ENCODE data around the gene APOA5. TPM values are rescaled to one million over a fixed set of nuclear protein-coding genes. Genes with fewer than 3 reads are reported as not detected.

Gene APOA5
- total and polyA plus RNA-seq, 2 of the 13 experiments (the other 11 are each of a cell fraction or from before 2014, with no cell fraction given) = 44.0 to 49.1 TPM

DNA sequence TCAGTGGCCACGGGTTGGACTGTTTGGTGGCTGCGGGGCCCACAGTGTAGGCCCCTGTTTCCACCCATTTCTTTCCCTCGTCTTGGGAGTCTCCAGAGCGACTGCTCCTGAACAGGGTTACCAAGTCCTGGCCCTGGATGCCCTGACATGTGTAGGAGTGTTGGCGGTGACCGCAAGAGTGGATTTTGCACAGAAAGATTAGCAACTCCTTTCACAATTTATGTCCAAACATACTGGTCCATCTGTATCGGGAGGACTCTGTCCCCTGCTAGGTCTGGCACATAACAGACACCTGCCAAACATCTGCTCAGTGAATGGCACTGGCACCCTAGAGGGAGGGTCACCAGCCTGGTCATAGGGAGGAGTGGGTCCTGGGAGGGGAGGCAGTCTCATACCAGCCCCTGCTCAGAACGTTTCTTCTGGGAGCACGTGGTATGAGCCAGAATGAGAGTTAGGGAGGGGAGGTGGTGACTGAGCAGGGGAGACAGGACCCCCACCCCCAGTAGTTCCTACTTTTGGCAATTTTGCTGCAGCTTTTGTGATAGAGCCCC, 49.1 kb upstream of the APOA5 start (continued):
- TF ChIP-seq, protein P1, sequence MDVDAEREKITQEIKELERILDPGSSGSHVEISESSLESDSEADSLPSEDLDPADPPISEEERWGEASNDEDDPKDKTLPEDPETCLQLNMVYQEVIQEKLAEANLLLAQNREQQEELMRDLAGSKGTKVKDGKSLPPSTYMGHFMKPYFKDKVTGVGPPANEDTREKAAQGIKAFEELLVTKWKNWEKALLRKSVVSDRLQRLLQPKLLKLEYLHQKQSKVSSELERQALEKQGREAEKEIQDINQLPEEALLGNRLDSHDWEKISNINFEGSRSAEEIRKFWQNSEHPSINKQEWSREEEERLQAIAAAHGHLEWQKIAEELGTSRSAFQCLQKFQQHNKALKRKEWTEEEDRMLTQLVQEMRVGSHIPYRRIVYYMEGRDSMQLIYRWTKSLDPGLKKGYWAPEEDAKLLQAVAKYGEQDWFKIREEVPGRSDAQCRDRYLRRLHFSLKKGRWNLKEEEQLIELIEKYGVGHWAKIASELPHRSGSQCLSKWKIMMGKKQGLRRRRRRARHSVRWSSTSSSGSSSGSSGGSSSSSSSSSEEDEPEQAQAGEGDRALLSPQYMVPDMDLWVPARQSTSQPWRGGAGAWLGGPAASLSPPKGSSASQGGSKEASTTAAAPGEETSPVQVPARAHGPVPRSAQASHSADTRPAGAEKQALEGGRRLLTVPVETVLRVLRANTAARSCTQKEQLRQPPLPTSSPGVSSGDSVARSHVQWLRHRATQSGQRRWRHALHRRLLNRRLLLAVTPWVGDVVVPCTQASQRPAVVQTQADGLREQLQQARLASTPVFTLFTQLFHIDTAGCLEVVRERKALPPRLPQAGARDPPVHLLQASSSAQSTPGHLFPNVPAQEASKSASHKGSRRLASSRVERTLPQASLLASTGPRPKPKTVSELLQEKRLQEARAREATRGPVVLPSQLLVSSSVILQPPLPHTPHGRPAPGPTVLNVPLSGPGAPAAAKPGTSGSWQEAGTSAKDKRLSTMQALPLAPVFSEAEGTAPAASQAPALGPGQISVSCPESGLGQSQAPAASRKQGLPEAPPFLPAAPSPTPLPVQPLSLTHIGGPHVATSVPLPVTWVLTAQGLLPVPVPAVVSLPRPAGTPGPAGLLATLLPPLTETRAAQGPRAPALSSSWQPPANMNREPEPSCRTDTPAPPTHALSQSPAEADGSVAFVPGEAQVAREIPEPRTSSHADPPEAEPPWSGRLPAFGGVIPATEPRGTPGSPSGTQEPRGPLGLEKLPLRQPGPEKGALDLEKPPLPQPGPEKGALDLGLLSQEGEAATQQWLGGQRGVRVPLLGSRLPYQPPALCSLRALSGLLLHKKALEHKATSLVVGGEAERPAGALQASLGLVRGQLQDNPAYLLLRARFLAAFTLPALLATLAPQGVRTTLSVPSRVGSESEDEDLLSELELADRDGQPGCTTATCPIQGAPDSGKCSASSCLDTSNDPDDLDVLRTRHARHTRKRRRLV (CRISPR knock-in tag; IDR thresholded peaks at IDR 0.05) = 0 out of 2 replicates have a peak, but pooled peaks have one; percentile 46
- TF ChIP-seq CHCHD3 (CRISPR knock-in tag; IDR thresholded peaks at IDR 0.05) (no peak), HNF4G (IDR thresholded peaks at IDR 0.05; ENCODE audit: borderline replicate concordance, low read depth, low read length) (peak; percentile 87), HNF4G (CRISPR knock-in tag; IDR thresholded peaks at IDR 0.05; ENCODE audit: borderline replicate concordance, low read depth) (0 out of 2 replicates have a peak, but pooled peaks have one; percentile 18), GATAD2A (CRISPR knock-in tag; IDR thresholded peaks at IDR 0.05) (peak; percentile 77), RXRB (CRISPR knock-in tag; IDR thresholded peaks at IDR 0.05; ENCODE audit: borderline replicate concordance) (0 out of 2 replicates have a peak, but pooled peaks have one; percentile 24), RFXANK (CRISPR knock-in tag; IDR thresholded peaks at IDR 0.05) (no peak)
- TF ChIP-seq, protein P2, sequence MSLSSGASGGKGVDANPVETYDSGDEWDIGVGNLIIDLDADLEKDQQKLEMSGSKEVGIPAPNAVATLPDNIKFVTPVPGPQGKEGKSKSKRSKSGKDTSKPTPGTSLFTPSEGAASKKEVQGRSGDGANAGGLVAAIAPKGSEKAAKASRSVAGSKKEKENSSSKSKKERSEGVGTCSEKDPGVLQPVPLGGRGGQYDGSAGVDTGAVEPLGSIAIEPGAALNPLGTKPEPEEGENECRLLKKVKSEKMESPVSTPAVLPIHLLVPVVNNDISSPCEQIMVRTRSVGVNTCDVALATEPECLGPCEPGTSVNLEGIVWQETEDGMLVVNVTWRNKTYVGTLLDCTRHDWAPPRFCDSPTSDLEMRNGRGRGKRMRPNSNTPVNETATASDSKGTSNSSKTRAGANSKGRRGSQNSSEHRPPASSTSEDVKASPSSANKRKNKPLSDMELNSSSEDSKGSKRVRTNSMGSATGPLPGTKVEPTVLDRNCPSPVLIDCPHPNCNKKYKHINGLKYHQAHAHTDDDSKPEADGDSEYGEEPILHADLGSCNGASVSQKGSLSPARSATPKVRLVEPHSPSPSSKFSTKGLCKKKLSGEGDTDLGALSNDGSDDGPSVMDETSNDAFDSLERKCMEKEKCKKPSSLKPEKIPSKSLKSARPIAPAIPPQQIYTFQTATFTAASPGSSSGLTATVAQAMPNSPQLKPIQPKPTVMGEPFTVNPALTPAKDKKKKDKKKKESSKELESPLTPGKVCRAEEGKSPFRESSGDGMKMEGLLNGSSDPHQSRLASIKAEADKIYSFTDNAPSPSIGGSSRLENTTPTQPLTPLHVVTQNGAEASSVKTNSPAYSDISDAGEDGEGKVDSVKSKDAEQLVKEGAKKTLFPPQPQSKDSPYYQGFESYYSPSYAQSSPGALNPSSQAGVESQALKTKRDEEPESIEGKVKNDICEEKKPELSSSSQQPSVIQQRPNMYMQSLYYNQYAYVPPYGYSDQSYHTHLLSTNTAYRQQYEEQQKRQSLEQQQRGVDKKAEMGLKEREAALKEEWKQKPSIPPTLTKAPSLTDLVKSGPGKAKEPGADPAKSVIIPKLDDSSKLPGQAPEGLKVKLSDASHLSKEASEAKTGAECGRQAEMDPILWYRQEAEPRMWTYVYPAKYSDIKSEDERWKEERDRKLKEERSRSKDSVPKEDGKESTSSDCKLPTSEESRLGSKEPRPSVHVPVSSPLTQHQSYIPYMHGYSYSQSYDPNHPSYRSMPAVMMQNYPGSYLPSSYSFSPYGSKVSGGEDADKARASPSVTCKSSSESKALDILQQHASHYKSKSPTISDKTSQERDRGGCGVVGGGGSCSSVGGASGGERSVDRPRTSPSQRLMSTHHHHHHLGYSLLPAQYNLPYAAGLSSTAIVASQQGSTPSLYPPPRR (CRISPR knock-in tag; IDR thresholded peaks at IDR 0.05; ENCODE audit: borderline replicate concordance) = no peak; the same call in 1 of the 2 replicates
- TF ChIP-seq, protein P3, sequence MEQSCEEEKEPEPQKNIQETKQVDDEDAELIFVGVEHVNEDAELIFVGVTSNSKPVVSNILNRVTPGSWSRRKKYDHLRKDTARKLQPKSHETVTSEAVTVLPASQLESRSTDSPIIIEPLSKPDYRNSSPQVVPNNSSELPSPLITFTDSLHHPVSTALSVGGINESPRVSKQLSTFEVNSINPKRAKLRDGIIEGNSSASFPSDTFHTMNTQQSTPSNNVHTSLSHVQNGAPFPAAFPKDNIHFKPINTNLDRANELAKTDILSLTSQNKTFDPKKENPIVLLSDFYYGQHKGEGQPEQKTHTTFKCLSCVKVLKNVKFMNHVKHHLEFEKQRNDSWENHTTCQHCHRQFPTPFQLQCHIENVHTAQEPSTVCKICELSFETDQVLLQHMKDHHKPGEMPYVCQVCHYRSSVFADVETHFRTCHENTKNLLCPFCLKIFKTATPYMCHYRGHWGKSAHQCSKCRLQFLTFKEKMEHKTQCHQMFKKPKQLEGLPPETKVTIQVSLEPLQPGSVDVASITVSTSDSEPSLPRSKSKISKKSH (CRISPR knock-in tag; IDR thresholded peaks at IDR 0.05; ENCODE audit: borderline replicate concordance) = no peak
- TF ChIP-seq, protein P4, sequence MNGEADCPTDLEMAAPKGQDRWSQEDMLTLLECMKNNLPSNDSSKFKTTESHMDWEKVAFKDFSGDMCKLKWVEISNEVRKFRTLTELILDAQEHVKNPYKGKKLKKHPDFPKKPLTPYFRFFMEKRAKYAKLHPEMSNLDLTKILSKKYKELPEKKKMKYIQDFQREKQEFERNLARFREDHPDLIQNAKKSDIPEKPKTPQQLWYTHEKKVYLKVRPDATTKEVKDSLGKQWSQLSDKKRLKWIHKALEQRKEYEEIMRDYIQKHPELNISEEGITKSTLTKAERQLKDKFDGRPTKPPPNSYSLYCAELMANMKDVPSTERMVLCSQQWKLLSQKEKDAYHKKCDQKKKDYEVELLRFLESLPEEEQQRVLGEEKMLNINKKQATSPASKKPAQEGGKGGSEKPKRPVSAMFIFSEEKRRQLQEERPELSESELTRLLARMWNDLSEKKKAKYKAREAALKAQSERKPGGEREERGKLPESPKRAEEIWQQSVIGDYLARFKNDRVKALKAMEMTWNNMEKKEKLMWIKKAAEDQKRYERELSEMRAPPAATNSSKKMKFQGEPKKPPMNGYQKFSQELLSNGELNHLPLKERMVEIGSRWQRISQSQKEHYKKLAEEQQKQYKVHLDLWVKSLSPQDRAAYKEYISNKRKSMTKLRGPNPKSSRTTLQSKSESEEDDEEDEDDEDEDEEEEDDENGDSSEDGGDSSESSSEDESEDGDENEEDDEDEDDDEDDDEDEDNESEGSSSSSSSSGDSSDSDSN (CRISPR knock-in tag; IDR thresholded peaks at IDR 0.05) = peak; percentile 44
- TF ChIP-seq, protein P5, sequence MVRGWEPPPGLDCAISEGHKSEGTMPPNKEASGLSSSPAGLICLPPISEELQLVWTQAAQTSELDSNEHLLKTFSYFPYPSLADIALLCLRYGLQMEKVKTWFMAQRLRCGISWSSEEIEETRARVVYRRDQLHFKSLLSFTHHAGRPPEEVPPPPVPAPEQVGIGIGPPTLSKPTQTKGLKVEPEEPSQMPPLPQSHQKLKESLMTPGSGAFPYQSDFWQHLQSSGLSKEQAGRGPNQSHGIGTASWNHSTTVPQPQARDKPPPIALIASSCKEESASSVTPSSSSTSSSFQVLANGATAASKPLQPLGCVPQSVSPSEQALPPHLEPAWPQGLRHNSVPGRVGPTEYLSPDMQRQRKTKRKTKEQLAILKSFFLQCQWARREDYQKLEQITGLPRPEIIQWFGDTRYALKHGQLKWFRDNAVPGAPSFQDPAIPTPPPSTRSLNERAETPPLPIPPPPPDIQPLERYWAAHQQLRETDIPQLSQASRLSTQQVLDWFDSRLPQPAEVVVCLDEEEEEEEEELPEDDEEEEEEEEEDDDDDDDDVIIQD (CRISPR knock-in tag; IDR thresholded peaks at IDR 0.05; ENCODE audit: low read depth) = no peak

All from HepG2 (cell line).